Activated CD4-positive, alpha-beta T cell treated with anti-CD3 and anti-CD28 coated beads, Interleukin-2, amount 10 ng/mL, durations not matched to agents 7 days and 5 days (primary cell): Measurements from ENCODE around the gene EP400. TPM values are rescaled to one million over a fixed set of nuclear protein-coding genes. Genes with fewer than 3 reads are reported as not detected.
"Not testable (repeated sequence)": the region's sequence is repeated elsewhere in the genome, so short reads cannot be mapped to it uniquely, and the experiment has no call there.

ENCODE experiments used
- CTCF ChIA-PET: fragments of 350-600 bp; sonication (Branson Sonifier 250); formaldehyde crosslinking; loops from one replicate; lab custom pipeline; 2021; ENCODE audit warnings: antibody characterized with exemption; lab: Charles Lee
- POLR2A ChIA-PET: fragments of 350-600 bp; sonication (Branson Sonifier 250); formaldehyde crosslinking; loops from one replicate; lab custom pipeline; 2021; ENCODE audit warnings: antibody characterized with exemption; lab: Charles Lee
- DNase-seq: peaks from one replicate; pipeline ENCODE4 v3.0.0-alpha.2; 2020
- H3K27ac Mint-ChIP-seq: one replicate; pipeline ENCODE4 v1.8.0; 2021; ENCODE audit warnings: mild to moderate bottlenecking, moderate library complexity, mixed read lengths
- H3K27me3 Mint-ChIP-seq: one replicate; pipeline ENCODE4 v1.8.0; 2021; ENCODE audit warnings: mixed read lengths
- H3K36me3 Mint-ChIP-seq: one replicate; pipeline ENCODE4 v1.8.0; 2021; ENCODE audit warnings: low read depth, mixed read lengths
- H3K4me1 Mint-ChIP-seq: one replicate; pipeline ENCODE4 v1.8.0; 2021; ENCODE audit warnings: mixed read lengths
- H3K4me3 Mint-ChIP-seq: one replicate; pipeline ENCODE4 v1.8.0; 2021; ENCODE audit warnings: mild to moderate bottlenecking, moderate library complexity, mixed read lengths
- H3K9me3 Mint-ChIP-seq: one replicate; pipeline ENCODE4 v1.8.0; 2021; ENCODE audit warnings: mixed read lengths
- total RNA-seq, 2 experiments: library from RNA; stranded (reverse); gene quantifications; one replicate each; pipeline ENCODE4 v1.2.3, GENCODE V29; 2021

EP400 gene
- total RNA-seq, 2 experiments from 2014 or later = 53.9 to 57.0 TPM

DNA sequence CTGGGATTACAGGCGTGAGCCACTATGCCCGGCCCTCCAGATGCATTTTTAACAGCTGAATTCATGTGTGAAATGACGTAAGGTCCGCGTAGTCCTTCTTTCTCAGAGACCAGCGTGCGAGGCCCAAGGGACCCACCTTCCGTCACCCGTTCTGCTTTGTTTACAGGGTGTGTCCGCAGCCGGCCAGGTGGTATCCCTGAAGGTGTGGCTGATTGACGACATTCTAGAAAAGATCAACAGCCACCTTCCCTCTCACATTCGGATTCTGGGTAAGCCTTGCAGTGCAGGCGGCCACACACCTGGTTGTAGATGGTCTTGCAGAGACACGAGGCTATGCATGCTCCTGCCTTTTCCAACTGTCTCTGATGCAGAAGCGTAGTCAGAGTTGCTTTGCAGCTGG is 10.7 kb upstream of the EP400 start:
- ChIA-PET POLR2A (no interaction called here), CTCF (no interaction called here)
- no peak for DNase-seq
- H3K4me3 Mint-ChIP-seq = no peak overlapping the region
- H3K36me3 Mint-ChIP-seq = peaks cover 38% of the 10 kb centered on the region
- no peaks in the 10 kb centered on the region for H3K4me1 Mint-ChIP-seq
- H3K27me3 Mint-ChIP-seq = no peaks in the 10 kb centered on the region
- no peak overlapping the region for H3K27ac Mint-ChIP-seq
- H3K9me3 Mint-ChIP-seq = no peaks in the 10 kb centered on the region

DNA sequence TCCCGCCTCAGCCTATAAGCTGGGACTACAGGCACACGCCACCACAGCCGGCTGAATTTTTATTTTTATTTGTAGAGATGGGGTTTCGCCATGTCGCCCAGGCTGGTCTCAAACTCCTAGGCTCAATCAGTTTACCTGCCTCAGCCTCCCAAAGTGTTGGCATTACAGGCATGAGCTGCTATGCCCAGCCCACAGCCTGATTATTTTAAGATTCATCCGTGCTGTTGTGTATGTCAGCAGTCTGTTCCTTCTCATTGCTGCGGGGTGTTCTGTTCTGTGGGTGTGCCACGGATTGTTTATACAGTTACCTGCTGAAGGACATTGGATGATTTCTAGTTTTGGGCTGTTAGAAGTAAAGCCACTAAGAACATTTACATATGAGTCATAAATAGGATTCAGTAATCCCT is 9.6 kb upstream of the EP400 start:
- H3K4me1 Mint-ChIP-seq = peaks cover 2% of the 10 kb centered on the region
- peaks cover 35% of the 10 kb centered on the region for H3K36me3 Mint-ChIP-seq
- ChIA-PET CTCF (no interaction called here), POLR2A (no interaction called here)
- no peak overlapping the region for H3K27ac Mint-ChIP-seq
- no peaks in the 10 kb centered on the region for H3K27me3 Mint-ChIP-seq
- no peaks in the 10 kb centered on the region for H3K9me3 Mint-ChIP-seq
- no peak for DNase-seq
- H3K4me3 Mint-ChIP-seq = no peak overlapping the region

DNA sequence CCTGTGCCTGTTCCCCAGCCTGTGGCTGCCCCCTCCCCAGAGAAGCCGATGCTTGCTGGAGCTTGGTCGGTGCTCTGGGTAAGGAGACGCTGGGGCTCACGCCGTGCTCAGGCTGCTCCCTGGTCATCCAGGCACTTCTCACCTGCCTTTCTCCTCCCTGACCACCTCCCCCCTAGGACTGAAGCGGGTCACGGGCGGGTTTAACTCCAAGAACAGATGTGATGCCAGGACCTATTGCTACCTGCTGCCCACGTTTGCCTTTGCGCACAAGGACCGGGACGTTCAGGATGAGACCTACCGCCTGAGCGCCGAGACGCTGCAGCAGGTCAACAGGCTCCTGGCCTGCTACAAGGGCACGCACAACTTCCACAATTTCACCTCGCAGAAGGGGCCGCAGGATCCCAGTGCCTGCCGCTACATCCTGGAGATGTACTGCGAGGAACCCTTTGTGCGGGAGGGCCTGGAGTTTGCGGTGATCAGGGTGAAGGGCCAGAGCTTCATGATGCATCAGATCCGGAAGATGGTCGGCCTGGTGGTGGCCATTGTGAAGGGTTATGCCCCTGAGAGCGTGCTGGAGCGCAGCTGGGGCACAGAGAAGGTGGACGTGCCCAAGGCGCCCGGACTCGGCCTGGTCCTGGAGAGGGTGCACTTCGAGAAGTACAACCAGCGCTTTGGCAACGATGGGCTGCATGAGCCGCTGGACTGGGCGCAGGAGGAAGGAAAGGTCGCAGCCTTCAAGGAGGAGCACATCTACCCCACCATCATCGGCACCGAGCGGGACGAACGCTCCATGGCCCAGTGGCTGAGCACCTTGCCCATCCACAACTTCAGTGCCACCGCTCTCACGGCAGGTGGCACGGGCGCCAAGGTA is 8.4 kb upstream of the EP400 start:
- H3K36me3 Mint-ChIP-seq = peaks cover 37% of the 10 kb centered on the region
- no peaks in the 10 kb centered on the region for H3K9me3 Mint-ChIP-seq
- DNase-seq = no peak
- peaks cover 2% of the 10 kb centered on the region for H3K4me1 Mint-ChIP-seq
- POLR2A ChIA-PET = no interaction called here
- CTCF ChIA-PET = no interaction called here
- H3K27ac Mint-ChIP-seq = no peak overlapping the region
- H3K27me3 Mint-ChIP-seq = no peaks in the 10 kb centered on the region
- no peak overlapping the region for H3K4me3 Mint-ChIP-seq

DNA sequence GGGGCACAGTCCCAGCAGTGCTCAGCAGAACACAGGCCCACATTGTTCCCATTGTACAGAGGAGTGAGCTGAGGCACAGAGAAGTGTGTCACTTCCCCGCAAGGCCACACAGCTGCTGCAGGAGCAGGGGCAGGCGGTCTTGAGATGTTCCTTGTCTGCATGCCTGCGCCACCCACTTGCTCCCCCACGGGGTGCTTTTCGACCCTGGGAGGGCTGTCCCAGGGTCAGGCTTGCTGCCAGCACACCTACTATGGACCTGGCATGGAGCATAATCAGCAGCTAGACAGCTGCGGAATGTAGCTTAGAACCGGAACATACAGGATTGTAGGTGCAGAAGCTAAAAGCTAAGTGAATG is 7.8 kb upstream of the EP400 start:
- Mint-ChIP-seq H3K27ac (no peak overlapping the region), H3K4me1 (peaks cover 2% of the 10 kb centered on the region), H3K4me3 (no peak overlapping the region), H3K27me3 (no peaks in the 10 kb centered on the region), H3K9me3 (no peaks in the 10 kb centered on the region), H3K36me3 (peaks cover 37% of the 10 kb centered on the region)
- ChIA-PET POLR2A (no interaction called here), CTCF (no interaction called here)
- DNase-seq = no peak

DNA sequence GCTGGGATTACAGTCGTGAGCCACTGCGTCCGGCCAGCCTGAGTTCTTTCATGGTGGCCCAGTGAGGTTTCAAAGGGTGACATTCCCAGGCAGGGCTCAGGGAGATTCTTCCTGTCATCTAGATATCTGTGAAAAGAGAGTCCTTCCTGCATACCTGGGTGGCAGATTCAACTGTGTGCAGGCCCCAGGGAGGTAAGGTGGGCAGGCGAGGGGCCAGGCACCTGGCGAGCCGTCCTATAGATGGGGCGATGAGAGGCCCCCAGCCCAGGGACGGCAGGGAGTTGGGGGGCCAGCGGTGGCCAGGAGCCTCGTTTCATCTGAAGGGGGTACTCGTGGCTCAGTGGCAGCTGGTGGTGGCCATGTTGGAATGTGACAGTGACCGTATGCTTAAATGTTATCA is 7.1 kb upstream of the EP400 start:
- ChIA-PET POLR2A (no interaction called here), CTCF (no interaction called here)
- Mint-ChIP-seq H3K27ac (no peak overlapping the region), H3K4me3 (no peak overlapping the region), H3K36me3 (peaks cover 34% of the 10 kb centered on the region), H3K9me3 (no peaks in the 10 kb centered on the region), H3K27me3 (no peaks in the 10 kb centered on the region), H3K4me1 (peaks cover 7% of the 10 kb centered on the region)
- DNase-seq = no peak

DNA sequence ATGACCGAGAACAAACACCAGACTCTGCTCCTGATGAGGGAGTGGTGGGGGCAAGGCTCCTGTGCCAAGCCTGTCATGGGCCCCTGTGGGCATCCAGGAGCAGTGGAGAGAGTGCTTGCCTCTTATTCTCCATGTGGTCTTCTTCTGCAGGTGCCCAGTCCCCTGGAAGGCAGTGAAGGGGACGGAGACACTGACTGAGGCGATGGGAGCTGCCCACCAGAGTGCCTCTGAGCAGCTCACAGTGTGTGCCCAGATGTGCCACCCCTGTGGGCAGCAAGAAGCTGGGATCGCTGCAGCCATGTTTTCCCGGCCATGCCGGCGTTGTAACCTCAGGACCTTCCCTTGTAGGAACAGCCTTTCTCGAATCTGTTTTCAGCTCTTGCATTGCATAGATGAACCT is 6.4 kb upstream of the EP400 start:
- no peak for DNase-seq
- Mint-ChIP-seq H3K4me1 (peaks cover 14% of the 10 kb centered on the region), H3K4me3 (no peak overlapping the region), H3K27me3 (no peaks in the 10 kb centered on the region), H3K36me3 (peaks cover 30% of the 10 kb centered on the region), H3K27ac (no peak overlapping the region), H3K9me3 (no peaks in the 10 kb centered on the region)
- CTCF ChIA-PET = no interaction called here
- POLR2A ChIA-PET = no interaction called here

DNA sequence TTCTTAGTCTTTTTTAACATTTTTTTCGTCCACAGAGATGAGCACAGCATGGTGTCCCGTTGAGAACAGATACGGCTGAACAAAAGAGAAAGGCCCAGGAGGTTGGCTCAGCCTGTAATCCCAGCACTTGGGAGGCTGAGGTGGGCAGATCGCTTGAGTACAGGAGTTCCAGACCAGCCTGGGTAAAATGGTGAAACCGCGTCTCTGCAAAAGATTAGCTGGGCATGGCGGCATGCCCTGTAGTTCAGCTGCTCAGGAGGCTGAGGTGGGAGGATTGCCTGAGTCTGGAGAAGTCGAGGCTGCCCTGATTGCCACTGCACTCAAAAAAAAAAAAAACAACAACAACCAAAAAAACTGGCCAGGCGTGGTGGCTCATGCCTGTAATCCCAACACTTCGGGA is 5.9 kb upstream of the EP400 start:
- no peaks in the 10 kb centered on the region for H3K27me3 Mint-ChIP-seq
- DNase-seq = no peak
- H3K27ac Mint-ChIP-seq = no peak overlapping the region
- H3K4me1 Mint-ChIP-seq = peaks cover 19% of the 10 kb centered on the region
- ChIA-PET POLR2A (no interaction called here), CTCF (no interaction called here)
- peaks cover 29% of the 10 kb centered on the region for H3K36me3 Mint-ChIP-seq
- H3K4me3 Mint-ChIP-seq = no peak overlapping the region
- H3K9me3 Mint-ChIP-seq = no peaks in the 10 kb centered on the region

DNA sequence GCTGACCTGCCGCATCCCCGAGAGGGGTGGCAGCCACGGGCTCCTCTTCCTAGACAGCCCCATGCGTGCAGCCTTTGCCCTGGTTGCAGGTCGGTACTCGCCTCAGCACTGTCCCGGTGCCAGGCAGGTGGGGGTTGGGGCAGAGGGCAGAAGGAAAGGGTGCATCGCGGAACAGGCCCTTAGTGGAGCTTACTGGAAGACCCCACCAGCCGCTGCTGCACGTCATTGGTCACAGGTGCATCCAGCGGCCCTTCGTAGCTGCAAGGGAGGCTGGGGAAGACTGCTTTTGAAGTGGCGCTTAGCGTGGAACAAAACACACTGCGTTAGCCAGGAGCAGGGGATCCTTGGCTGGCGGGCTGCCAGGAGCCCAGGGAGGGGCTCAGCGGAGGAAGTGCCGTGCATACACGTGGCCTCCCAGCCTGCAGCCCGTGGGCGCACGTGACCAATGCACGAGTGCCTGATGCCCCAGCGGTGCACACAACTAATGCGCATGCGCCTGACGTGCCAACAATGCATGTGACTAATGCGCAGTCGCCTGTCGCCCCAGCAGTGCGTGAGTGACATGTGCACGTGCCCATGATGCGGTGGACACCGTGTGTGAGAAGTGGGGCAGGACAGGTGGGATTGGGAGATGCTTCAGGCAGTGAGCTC is 5.0 kb upstream of the EP400 start:
- Mint-ChIP-seq H3K27me3 (no peaks in the 10 kb centered on the region), H3K4me3 (no peak overlapping the region), H3K4me1 (peaks cover 21% of the 10 kb centered on the region), H3K36me3 (peaks cover 21% of the 10 kb centered on the region), H3K9me3 (no peaks in the 10 kb centered on the region), H3K27ac (no peak overlapping the region)
- POLR2A ChIA-PET = no interaction called here
- no peak for DNase-seq
- CTCF ChIA-PET = interaction anchor here (1.5 kb wide), 1 partner anchor 9 kb away, joined by 5 read pairs; no protein-coding TSS in a partner anchor

DNA sequence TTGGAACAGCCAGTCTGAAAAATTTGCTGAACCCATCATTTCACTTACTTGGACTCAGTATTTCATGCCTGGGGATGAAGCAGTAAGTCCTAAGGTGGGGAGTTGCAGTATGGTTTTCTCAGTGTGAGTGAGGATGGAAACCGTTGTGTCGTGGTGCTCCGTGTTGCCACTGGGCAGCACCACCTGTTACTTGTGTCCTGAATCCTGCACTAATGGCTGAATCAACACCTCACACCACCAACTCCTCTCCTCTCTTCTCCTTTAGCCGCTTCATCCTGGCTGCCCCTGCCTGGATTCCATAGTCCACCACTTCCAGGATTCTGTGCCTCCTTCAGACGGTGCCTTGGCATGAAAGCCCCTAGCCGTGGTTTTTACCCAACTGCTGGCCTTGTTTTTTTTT is 3.0 kb upstream of the EP400 start:
- Mint-ChIP-seq H3K36me3 (peaks cover 14% of the 10 kb centered on the region), H3K4me1 (peaks cover 24% of the 10 kb centered on the region), H3K27ac (no peak overlapping the region), H3K27me3 (no peaks in the 10 kb centered on the region), H3K4me3 (no peak overlapping the region), H3K9me3 (no peaks in the 10 kb centered on the region)
- ChIA-PET POLR2A (no interaction called here), CTCF (interaction anchor here (0.6 kb wide), 2 partner anchors 21 to 633 kb away, joined by 3 read pairs; no protein-coding TSS in a partner anchor)
- no peak for DNase-seq

DNA sequence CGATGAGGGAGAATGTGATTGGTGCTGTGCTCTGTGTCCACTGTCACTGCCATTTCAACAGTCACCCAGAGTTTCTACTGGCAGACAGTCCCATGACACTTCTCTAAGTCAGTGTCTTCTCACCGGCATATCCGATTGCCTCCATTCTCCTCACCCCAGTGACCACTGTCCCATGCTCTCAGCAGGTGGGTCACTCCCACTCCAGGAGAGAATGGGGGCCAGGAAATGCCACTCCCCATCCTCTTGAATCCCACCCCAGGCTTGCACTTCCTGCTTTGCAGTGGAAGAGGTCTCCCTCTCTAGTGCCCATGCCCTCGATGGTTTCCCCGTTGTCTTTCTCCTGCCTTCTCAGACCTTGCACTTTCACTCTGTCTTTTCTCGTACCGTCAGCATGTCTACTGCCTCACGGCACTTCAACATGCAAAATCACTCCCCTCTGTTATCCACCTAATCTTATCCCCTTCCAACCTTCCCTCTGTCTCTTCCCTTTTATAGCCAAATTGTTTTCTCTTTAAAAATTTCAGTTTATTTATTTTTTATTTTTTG is 2.2 kb upstream of the EP400 start:
- POLR2A ChIA-PET = no interaction called here
- no peak for DNase-seq
- Mint-ChIP-seq H3K27me3 (no peaks in the 10 kb centered on the region), H3K4me1 (peaks cover 26% of the 10 kb centered on the region), H3K36me3 (peaks cover 12% of the 10 kb centered on the region), H3K27ac (peak overlapping the region; percentile 88), H3K4me3 (no peak overlapping the region), H3K9me3 (no peaks in the 10 kb centered on the region)
- CTCF ChIA-PET = no interaction called here

DNA sequence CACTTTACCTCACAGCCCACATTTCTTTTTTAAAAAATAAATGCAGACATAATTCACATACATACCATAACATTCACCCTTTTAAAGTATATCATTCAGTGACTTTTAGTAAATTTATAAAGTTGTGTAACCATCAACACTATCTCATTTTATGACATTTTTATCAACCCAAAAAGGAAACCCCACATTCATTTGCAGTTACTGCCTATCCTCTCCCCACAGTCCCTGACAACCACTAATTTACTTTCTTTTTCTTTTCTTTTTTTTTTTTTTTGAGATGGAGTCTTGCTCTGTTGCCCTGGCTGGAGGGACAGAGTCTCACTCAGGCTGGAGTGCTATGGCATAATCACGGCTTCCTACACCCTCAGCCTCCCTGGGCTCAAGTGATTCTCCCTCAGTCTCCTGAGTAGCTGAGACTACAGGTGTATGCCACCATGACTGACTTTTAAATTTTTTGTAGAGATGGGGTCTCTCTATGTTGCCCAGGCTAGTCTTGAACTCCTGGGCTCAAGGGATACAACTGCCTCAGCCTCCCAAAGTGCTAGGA is 1.5 kb upstream of the EP400 start:
- no peak for DNase-seq
- Mint-ChIP-seq H3K4me3 (peak overlapping the region; percentile 77), H3K27ac (peak overlapping the region; percentile 88), H3K27me3 (no peaks in the 10 kb centered on the region), H3K36me3 (peaks cover 8% of the 10 kb centered on the region), H3K4me1 (peaks cover 33% of the 10 kb centered on the region), H3K9me3 (no peaks in the 10 kb centered on the region)
- ChIA-PET POLR2A (no interaction called here), CTCF (no interaction called here)

DNA sequence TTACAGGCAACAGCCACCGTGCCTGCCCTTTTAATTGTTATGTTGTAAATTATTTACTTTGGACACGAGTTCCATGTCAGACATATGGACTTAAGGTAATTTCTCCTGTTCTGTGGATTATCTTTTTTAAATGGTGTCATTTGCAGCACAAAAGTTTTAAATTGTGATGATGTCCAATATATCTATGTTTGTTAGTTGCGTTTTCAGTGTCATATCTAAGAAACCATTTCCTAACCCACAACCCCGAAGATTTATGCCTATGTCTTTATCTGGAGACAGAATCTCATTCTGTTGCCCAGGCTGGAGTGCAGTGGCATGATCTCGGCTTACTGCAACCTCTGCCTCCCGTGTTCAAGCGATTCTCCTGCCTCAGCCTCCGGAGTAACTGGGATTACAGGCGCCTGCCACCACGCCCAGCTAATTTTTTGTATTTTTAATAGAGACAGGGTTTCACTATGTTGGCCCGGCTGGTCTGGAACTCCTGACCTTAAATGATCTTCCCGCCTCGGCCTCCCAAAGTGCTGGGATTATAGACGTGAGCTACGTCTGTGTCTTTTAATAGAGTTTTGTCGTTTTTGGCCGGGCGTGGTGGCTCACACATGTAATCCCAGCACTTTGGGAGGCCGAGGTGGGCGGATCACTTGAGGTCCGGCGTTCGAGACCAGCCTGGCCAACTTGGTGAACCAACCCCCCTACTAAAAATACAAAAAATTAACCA is 870 bp upstream of the EP400 start:
- CTCF ChIA-PET = interaction anchor here (1.5 to 2.6 kb wide), 3 partner anchors 9 to 14 kb away, joined by 4 to 7 read pairs (median 5); no protein-coding TSS in a partner anchor
- POLR2A ChIA-PET = interaction anchor here (0.6 kb wide), 1 partner anchor 957 kb away, joined by 3 read pairs; no protein-coding TSS in a partner anchor
- Mint-ChIP-seq H3K4me1 (peaks cover 36% of the 10 kb centered on the region), H3K27ac (peak overlapping the region; percentile 88), H3K4me3 (peak overlapping the region; percentile 77)
- not testable (repeated sequence) for H3K36me3 Mint-ChIP-seq, DNase-seq, H3K9me3 Mint-ChIP-seq, H3K27me3 Mint-ChIP-seq
